ENCODE results near the gene FIBIN. TPM values are rescaled to one million over a fixed set of nuclear protein-coding genes. Genes with fewer than 3 reads are reported as not detected.
A peak's percentile ranks its signal among the peaks of the same experiment; 100 is the strongest.
"Not testable (repeated sequence)": the region's sequence is repeated elsewhere in the genome, so short reads cannot be mapped to it uniquely, and the experiment has no call there.

Gene FIBIN
- total RNA-seq, 2 donors from 2014 or later, result not detected

GRCh38 chr11:26960281-26960680, 33.6 kb upstream of the FIBIN start:
- 88% methylated on average over 1 of the region's 2 CpGs; no CpG with 5 or more reads in 1 of the 2 experiments for WGBS, 2 experiments (ENCODE audit: insufficient coverage in 1 of 2, insufficient read length in 1 of 2)
- H3K27me3 Mint-ChIP-seq (ENCODE audit: insufficient read depth), result peaks cover 2% of the 10 kb centered on the region
- no peaks in the 10 kb centered on the region for H3K27me3 ChIP-seq (ENCODE audit: control insufficient read depth, insufficient read depth, low read length, poor library complexity, severe bottlenecking)
- H3K4me1 Mint-ChIP-seq, result no peaks in the 10 kb centered on the region
- no peaks in the 10 kb centered on the region for H3K9me3 ChIP-seq (ENCODE audit: control insufficient read depth, low read length)
- H3K4me3 ChIP-seq (ENCODE audit: low read length), result no peak overlapping the region
- no peaks in the 10 kb centered on the region for H3K36me3 Mint-ChIP-seq (ENCODE audit: low read depth)
- H3K27ac Mint-ChIP-seq, result no peak overlapping the region
- H3K27ac ChIP-seq (ENCODE audit: low read depth, low read length), result no peak overlapping the region
- H3K9me3 Mint-ChIP-seq, result peaks cover 10% of the 10 kb centered on the region
- no peak for TF ChIP-seq CTCF (conservative IDR thresholded peaks at IDR 0.05)
- no peak overlapping the region for H3K9ac ChIP-seq (ENCODE audit: extremely low read depth, low read length, poor library complexity, severe bottlenecking)
- no peak for DNase-seq
- H3K4me1 ChIP-seq (ENCODE audit: control insufficient read depth, insufficient read depth, low read length), result no peaks in the 10 kb centered on the region
- H3K36me3 ChIP-seq (ENCODE audit: control insufficient read depth, insufficient read depth, low read length), result no peaks in the 10 kb centered on the region
- H3K4me3 Mint-ChIP-seq, result no peak overlapping the region

- Mint-ChIP-seq H3K27ac (no peak overlapping the region), H3K36me3 (ENCODE audit: low read depth) (no peaks in the 10 kb centered on the region), H3K4me1 (no peaks in the 10 kb centered on the region), H3K27me3 (ENCODE audit: insufficient read depth) (peaks cover 2% of the 10 kb centered on the region), H3K9me3 (peaks cover 11% of the 10 kb centered on the region), H3K4me3 (no peak overlapping the region)
- Histone ChIP-seq H3K9ac (ENCODE audit: extremely low read depth, low read length, poor library complexity, severe bottlenecking) (no peak overlapping the region), H3K27ac (ENCODE audit: low read depth, low read length) (no peak overlapping the region), H3K9me3 (ENCODE audit: control insufficient read depth, low read length) (no peaks in the 10 kb centered on the region), H3K27me3 (ENCODE audit: control insufficient read depth, insufficient read depth, low read length, poor library complexity, severe bottlenecking) (no peaks in the 10 kb centered on the region), H3K36me3 (ENCODE audit: control insufficient read depth, insufficient read depth, low read length) (no peaks in the 10 kb centered on the region), H3K4me1 (ENCODE audit: control insufficient read depth, insufficient read depth, low read length) (no peaks in the 10 kb centered on the region), H3K4me3 (ENCODE audit: low read length) (no peak overlapping the region)
- TF ChIP-seq CTCF (conservative IDR thresholded peaks at IDR 0.05), result no peak
- 95 to 100% methylated on average over 1 of the region's 1 CpG for WGBS, 2 experiments (ENCODE audit: insufficient coverage in 1 of 2, insufficient read length in 1 of 2)
- DNase-seq, result no peak
Observed at GRCh38 chr11:26963764-26964163, 30.1 kb upstream of the FIBIN start.

GRCh38 chr11:26964339-26964738, 29.6 kb upstream of the FIBIN start:
- WGBS, 2 experiments (ENCODE audit: insufficient coverage in 1 of 2, insufficient read length in 1 of 2), result 89 to 96% methylated on average over 2 to 3 of the region's 3 CpGs
- H3K36me3 Mint-ChIP-seq (ENCODE audit: low read depth), result no peaks in the 10 kb centered on the region
- peak overlapping the region; percentile 9 for H3K4me3 ChIP-seq (ENCODE audit: low read length)
- no peak overlapping the region for H3K9ac ChIP-seq (ENCODE audit: extremely low read depth, low read length, poor library complexity, severe bottlenecking)
- no peaks in the 10 kb centered on the region for H3K4me1 ChIP-seq (ENCODE audit: control insufficient read depth, insufficient read depth, low read length)
- H3K27me3 Mint-ChIP-seq (ENCODE audit: insufficient read depth), result peaks cover 2% of the 10 kb centered on the region
- DNase-seq, result no peak
- H3K4me1 Mint-ChIP-seq, result no peaks in the 10 kb centered on the region
- H3K27ac ChIP-seq (ENCODE audit: low read depth, low read length), result no peak overlapping the region
- peak overlapping the region; percentile 74 for H3K4me3 Mint-ChIP-seq
- no peak for TF ChIP-seq CTCF (conservative IDR thresholded peaks at IDR 0.05)
- H3K27ac Mint-ChIP-seq, result no peak overlapping the region
- H3K27me3 ChIP-seq (ENCODE audit: control insufficient read depth, insufficient read depth, low read length, poor library complexity, severe bottlenecking), result no peaks in the 10 kb centered on the region
- peaks cover 11% of the 10 kb centered on the region for H3K9me3 Mint-ChIP-seq
- no peaks in the 10 kb centered on the region for H3K36me3 ChIP-seq (ENCODE audit: control insufficient read depth, insufficient read depth, low read length)
- H3K9me3 ChIP-seq (ENCODE audit: control insufficient read depth, low read length), result no peaks in the 10 kb centered on the region

GRCh38 chr11:26964847-26965485, 28.9 kb upstream of the FIBIN start:
- Mint-ChIP-seq H3K27ac (peak overlapping the region; percentile 96), H3K9me3 (peaks cover 11% of the 10 kb centered on the region), H3K4me3 (peak overlapping the region; percentile 74)
- not testable (repeated sequence) for H3K4me1 Mint-ChIP-seq; H3K36me3 Mint-ChIP-seq (ENCODE audit: low read depth); H3K36me3 ChIP-seq (ENCODE audit: control insufficient read depth, insufficient read depth, low read length); H3K27ac ChIP-seq (ENCODE audit: low read depth, low read length); H3K9ac ChIP-seq (ENCODE audit: extremely low read depth, low read length, poor library complexity, severe bottlenecking); H3K9me3 ChIP-seq (ENCODE audit: control insufficient read depth, low read length); H3K4me1 ChIP-seq (ENCODE audit: control insufficient read depth, insufficient read depth, low read length); H3K27me3 Mint-ChIP-seq (ENCODE audit: insufficient read depth); H3K27me3 ChIP-seq (ENCODE audit: control insufficient read depth, insufficient read depth, low read length, poor library complexity, severe bottlenecking)
- peak; percentile 59 for DNase-seq
- WGBS, 2 experiments (ENCODE audit: insufficient coverage in 1 of 2, insufficient read length in 1 of 2), result 86 to 90% methylated on average over 2 to 15 of the region's 32 CpGs
- peak overlapping the region; percentile 9 for H3K4me3 ChIP-seq (ENCODE audit: low read length)

Measured in endodermal cell (in vitro differentiated cells).